Daoy (cell line): ENCODE data around the gene SERPINA1. TPM values are rescaled to one million over a fixed set of nuclear protein-coding genes. Genes with fewer than 3 reads are reported as not detected.

Experiments used
- total RNA-seq: library from RNA; depleted of rRNA; stranded (reverse); fragments of >200 nt; shearing (Covaris generic); gene quantifications from 2 replicates; pipeline ENCODE4 v1.2.3, GENCODE V29; 2014; rRNA removed

The SERPINA1 gene
- total RNA-seq, 1 experiment from 2014 or later: 26.1 TPM

Other genes starting within 250 kb of the SERPINA1 start
- gene PPP4R4, start 214.3 kb downstream of the SERPINA1 start, total RNA-seq: 7.1 and 17.6 TPM in 2 replicates
- gene SERPINA10, start 95.3 kb downstream of the SERPINA1 start, total RNA-seq: not detected in 2 replicates
- gene SERPINA6, start 65.3 kb downstream of the SERPINA1 start, total RNA-seq: 0.91 and 4.1 TPM in 2 replicates
- not detected in 2 replicates for gene SERPINA2, start 21.9 kb downstream of the SERPINA1 start, total RNA-seq
- not detected in 2 replicates for gene SERPINA11, start 64.2 kb upstream of the SERPINA1 start, total RNA-seq
- gene SERPINA9, start 87.6 kb upstream of the SERPINA1 start, total RNA-seq: 0.11 TPM in 1 of 2 replicates, not detected in the other
- not detected in 2 replicates for gene SERPINA12, start 120.9 kb upstream of the SERPINA1 start, total RNA-seq
- not detected in 2 replicates for gene SERPINA4, start 172.8 kb upstream of the SERPINA1 start, total RNA-seq
- gene SERPINA5, start 192.8 kb upstream of the SERPINA1 start, total RNA-seq: 0.17 and 0.33 TPM in 2 replicates
- 1.3 TPM in 1 of 2 replicates, not detected in the other for gene SERPINA3, start 223.8 kb upstream of the SERPINA1 start, total RNA-seq